Uterus (tissue), 2 donors: Measurements from ENCODE around the gene ARHGEF16.

Source experiments
- POLR2A ChIP-seq, 2 donors: fragments of 450-650 bp; IDR thresholded peaks; one replicate each; pipeline ENCODE4 v1.6.1; 2016; ENCODE audit warnings: antibody characterized with exemption in 2 of 2, mild to moderate bottlenecking in 1 of 2, moderate library complexity in 1 of 2
- TF ChIP-seq, protein P1 (sequence below), 4 experiments: fragments of 200-600 bp in 2 of 4; fragments of 450-650 bp in 2 of 4; sonication (generic) in 2 of 4; IDR thresholded peaks; one replicate each; pipeline ENCODE4 v1.5.1; 2016 to 2019; ENCODE audit warnings: antibody characterized with exemption in 4 of 4, mild to moderate bottlenecking in 2 of 4, moderate library complexity in 1 of 4

DNA sequence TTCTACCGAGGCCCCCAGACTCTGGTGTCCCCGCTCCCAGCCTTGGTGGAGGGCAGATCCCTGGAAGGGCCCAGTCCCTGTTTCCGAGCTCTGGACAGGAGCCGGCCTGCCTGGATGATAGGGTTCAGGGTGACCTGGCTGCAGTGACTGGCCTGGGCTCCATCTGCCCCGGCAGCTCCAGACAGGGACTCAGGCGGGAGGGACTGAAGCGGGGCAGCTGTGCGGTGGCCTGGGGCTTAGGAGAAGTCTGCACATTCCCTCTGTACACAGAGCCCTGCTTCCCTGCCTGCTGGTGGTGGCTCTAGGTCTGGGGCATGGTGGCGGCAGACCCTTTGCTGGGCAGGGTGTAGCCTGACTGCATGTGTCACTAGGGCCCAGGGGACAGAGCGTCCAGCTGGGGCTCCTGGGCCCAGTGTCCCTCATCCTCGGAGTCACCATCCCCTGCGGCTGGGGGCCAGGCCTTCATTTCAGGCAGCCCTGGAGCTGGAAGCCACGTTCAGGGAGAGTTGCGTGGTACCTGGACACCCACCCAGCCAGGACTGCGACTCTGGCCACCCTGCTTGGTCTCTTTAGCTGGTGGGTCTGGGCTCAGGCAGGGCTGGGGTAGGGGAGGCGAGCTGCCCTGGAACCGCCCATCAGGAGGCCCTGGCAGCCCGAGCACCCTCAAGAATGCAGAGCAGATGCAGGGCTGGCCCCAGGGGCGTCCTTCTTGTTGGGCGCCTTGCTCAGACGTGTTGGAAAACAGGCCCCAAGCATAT is 9.6 kb downstream of the ARHGEF16 start:
- TF ChIP-seq, protein P1, sequence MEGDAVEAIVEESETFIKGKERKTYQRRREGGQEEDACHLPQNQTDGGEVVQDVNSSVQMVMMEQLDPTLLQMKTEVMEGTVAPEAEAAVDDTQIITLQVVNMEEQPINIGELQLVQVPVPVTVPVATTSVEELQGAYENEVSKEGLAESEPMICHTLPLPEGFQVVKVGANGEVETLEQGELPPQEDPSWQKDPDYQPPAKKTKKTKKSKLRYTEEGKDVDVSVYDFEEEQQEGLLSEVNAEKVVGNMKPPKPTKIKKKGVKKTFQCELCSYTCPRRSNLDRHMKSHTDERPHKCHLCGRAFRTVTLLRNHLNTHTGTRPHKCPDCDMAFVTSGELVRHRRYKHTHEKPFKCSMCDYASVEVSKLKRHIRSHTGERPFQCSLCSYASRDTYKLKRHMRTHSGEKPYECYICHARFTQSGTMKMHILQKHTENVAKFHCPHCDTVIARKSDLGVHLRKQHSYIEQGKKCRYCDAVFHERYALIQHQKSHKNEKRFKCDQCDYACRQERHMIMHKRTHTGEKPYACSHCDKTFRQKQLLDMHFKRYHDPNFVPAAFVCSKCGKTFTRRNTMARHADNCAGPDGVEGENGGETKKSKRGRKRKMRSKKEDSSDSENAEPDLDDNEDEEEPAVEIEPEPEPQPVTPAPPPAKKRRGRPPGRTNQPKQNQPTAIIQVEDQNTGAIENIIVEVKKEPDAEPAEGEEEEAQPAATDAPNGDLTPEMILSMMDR (IDR thresholded peaks at IDR 0.05): no peak
- TF ChIP-seq POLR2A (IDR thresholded peaks at IDR 0.05): no peak
